ENCODE results near the gene SOCS3.

- TF ChIP-seq, protein P1, sequence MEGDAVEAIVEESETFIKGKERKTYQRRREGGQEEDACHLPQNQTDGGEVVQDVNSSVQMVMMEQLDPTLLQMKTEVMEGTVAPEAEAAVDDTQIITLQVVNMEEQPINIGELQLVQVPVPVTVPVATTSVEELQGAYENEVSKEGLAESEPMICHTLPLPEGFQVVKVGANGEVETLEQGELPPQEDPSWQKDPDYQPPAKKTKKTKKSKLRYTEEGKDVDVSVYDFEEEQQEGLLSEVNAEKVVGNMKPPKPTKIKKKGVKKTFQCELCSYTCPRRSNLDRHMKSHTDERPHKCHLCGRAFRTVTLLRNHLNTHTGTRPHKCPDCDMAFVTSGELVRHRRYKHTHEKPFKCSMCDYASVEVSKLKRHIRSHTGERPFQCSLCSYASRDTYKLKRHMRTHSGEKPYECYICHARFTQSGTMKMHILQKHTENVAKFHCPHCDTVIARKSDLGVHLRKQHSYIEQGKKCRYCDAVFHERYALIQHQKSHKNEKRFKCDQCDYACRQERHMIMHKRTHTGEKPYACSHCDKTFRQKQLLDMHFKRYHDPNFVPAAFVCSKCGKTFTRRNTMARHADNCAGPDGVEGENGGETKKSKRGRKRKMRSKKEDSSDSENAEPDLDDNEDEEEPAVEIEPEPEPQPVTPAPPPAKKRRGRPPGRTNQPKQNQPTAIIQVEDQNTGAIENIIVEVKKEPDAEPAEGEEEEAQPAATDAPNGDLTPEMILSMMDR (IDR thresholded peaks at IDR 0.05; ENCODE audit: low read length): no peak
- no peak for TF ChIP-seq EZH2 (optimal IDR thresholded peaks at IDR 0.05; ENCODE audit: low read depth, low read length)
These were observed 7.3 kb upstream of the SOCS3 start for GRCh38 chr17:78367193-78367592.
